Aorta (tissue), 5 donors: ENCODE measurements around the gene GPS1. TPM values are rescaled to one million over a fixed set of nuclear protein-coding genes. Genes with fewer than 3 reads are reported as not detected.

Experiments used
- ATAC-seq: fragments of 200-7000 bp; cut with Tn5 transposase; one replicate; pipeline ENCODE4 v1.9.1; 2022; ENCODE audit warnings: moderate library complexity; ENCODE audit not compliant: low FRiP score
- DNase-seq, 2 donors: peaks; one replicate each; pipeline ENCODE4 v3.0.0-alpha.2; 2020
- H3K27ac ChIP-seq, 2 donors: one replicate each; pipeline ENCODE4 v1.5.1; 2013; ENCODE audit warnings: low read length in 2 of 2, mild to moderate bottlenecking in 2 of 2, moderate library complexity in 2 of 2, control low read depth in 1 of 2, inconsistent platforms in 1 of 2, low read depth in 1 of 2
- H3K27me3 ChIP-seq, 2 donors: one replicate each; pipeline ENCODE4 v1.6.1; 2013; ENCODE audit warnings: control low read depth in 1 of 2, low read length in 1 of 2, mild to moderate bottlenecking in 1 of 2, moderate library complexity in 1 of 2; ENCODE audit not compliant: insufficient read depth in 2 of 2, control insufficient read depth in 1 of 2
- H3K36me3 ChIP-seq, 2 donors: one replicate each; pipeline ENCODE4 v1.6.1; 2013; ENCODE audit warnings: control low read depth in 1 of 2, low read length in 1 of 2, mild to moderate bottlenecking in 1 of 2; ENCODE audit not compliant: insufficient read depth in 2 of 2, control insufficient read depth in 1 of 2
- H3K4me1 ChIP-seq, 2 donors: one replicate each; pipeline ENCODE4 v1.6.1; 2013; ENCODE audit warnings: low read length in 2 of 2, control low read depth in 1 of 2, mild to moderate bottlenecking in 1 of 2, moderate library complexity in 1 of 2; ENCODE audit not compliant: insufficient read depth in 2 of 2, control insufficient read depth in 1 of 2
- H3K4me3 ChIP-seq, 2 donors: one replicate each; pipeline ENCODE4 v1.5.1; 2013; ENCODE audit warnings: low read length in 2 of 2, control low read depth in 1 of 2, mild to moderate bottlenecking in 1 of 2
- H3K9me3 ChIP-seq: one replicate; pipeline ENCODE4 v1.6.1; 2013; ENCODE audit warnings: mild to moderate bottlenecking, low read length; ENCODE audit not compliant: control insufficient read depth
- WGBS, 2 donors: extraction: QIAGEN DNeasy Blood & Tissue Kit; methylation state at CpG; one replicate each; pipeline ENCODE4 v1.1.7; 2013; 5-methylcytosine and 5-hydroxymethylcytosine counted together
- intact Hi-C, 2 donors: fragments of 100-400 bp; cut with DNase I; formaldehyde crosslinking; loops; one replicate each; pipeline versions ENCODE4 v1.14.2 to v1.15.0; 2022
- polyA plus RNA-seq, 2 donors: library from polyadenylated mRNA; stranded (reverse); fragments of 200-250 nt; gene quantifications; one replicate each; pipeline ENCODE4 v1.2.3, GENCODE V29; 2013
- total RNA-seq, 2 donors: library from RNA; stranded (reverse); fragmentation: NEBNext Ultra II Directional; extraction: Animal tissue kit (Norgen Biotek cat#: 25700); gene quantifications; one replicate each; pipeline ENCODE4 v1.2.1, GENCODE V29; 2021
- donor health status: healthy with polysubstance abuse.
- donor health status: Bipolar disorder and iron deficiency.
- donor health status: DM: no; HTN: no; CAD: no.
- donor health status: DM: no; HTN: no; CAD: no.
- donor health status: DM: yes; HTN: yes; CAD: no.

Gene GPS1
- total and polyA plus RNA-seq, 4 donors, result 46.9 to 171 (median 54.1) TPM

DNA sequence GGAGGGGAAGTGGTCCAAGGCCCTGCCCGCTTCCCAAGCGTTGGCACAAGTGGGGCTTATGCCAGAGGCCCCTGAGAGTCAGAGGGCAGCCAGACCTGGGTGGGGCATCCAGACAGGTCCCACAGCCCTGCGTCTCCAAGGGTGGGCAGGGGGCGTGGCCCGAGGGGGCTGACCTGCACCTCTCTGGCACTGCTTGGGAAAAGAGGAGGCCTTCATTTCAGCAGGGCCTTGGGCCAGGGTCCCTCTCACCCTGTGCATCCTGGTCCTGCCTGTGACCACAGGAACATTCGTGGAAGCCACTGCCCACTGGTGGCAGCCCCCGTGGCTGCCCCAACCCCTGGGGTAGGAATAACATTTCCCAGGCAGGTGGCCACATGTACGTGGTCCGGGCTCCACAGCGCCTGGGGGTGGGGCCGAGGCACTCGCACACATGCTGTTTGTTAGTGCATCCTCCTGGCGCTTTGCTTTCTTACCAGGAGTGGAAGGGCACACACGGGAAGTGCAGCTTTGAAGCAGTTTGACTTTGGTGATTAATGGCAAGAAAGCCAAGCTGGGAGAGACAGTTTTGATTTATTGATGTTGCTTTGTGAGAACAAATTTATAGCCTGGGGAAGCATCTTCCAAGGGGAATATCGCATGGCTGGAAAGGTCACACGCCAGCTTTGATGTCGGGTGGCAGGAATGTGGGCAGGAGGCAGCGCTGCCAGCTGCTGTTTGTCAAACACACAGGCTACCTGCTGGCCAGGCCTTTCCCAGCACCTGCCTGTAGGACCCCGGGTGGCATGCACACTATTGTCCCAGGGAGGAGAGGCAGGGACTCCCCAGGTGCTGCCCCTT is 33.3 kb upstream of the GPS1 start:
- intact Hi-C loops, result no loop called here

DNA sequence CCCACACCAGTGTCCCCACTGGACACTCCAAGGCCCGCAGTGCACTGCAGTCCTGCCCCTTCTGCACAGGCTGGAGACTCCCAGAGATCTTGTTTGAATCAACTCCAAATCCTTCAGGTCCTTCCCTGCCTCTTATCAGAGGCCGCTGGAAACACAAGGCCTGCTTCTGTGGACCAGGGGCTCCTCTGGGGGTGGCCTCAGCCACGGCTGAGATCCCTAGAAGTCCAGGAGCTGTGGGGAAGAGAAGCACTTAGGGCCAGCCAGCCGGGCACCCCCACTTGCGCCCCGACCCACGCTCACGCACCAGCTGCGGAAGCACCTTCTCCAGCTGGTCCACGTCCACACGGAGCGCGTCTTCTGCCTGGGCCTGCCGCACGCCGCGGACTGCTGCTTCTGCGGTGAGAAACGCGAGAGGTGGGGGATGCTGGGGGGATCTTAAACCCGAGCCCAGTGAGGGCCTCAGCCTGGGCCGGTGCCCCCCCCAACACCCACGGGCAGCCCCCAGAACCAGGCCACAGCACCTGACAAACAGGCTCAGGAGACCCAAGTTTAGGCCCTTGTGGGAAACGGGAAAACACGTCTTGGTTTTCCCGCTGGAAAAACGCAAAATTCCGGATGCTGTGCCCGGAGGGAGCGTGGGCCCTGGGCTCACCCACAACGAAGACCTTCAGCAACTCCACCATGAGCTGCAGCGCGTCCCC is 32.6 kb upstream of the GPS1 start:
- DNase-seq (no peak), ATAC-seq (no peak)
- no peaks in the 10 kb centered on the region for H3K4me1 ChIP-seq

More for the DNA sequence above, 33.3 kb upstream of the GPS1 start:
- no peaks in the 10 kb centered on the region for H3K9me3 ChIP-seq
- no peaks in the 10 kb centered on the region for H3K4me1 ChIP-seq
- H3K27me3 ChIP-seq, result no peaks in the 10 kb centered on the region
- no peak for DNase-seq
- H3K4me3 ChIP-seq, result no peak overlapping the region
- WGBS, 2 donors, result 74 to 75% methylated on average over 19 of the region's 19 CpGs
- H3K27ac ChIP-seq, result no peak overlapping the region
- H3K36me3 ChIP-seq, result no peaks in the 10 kb centered on the region
- ATAC-seq, result no peak

DNA sequence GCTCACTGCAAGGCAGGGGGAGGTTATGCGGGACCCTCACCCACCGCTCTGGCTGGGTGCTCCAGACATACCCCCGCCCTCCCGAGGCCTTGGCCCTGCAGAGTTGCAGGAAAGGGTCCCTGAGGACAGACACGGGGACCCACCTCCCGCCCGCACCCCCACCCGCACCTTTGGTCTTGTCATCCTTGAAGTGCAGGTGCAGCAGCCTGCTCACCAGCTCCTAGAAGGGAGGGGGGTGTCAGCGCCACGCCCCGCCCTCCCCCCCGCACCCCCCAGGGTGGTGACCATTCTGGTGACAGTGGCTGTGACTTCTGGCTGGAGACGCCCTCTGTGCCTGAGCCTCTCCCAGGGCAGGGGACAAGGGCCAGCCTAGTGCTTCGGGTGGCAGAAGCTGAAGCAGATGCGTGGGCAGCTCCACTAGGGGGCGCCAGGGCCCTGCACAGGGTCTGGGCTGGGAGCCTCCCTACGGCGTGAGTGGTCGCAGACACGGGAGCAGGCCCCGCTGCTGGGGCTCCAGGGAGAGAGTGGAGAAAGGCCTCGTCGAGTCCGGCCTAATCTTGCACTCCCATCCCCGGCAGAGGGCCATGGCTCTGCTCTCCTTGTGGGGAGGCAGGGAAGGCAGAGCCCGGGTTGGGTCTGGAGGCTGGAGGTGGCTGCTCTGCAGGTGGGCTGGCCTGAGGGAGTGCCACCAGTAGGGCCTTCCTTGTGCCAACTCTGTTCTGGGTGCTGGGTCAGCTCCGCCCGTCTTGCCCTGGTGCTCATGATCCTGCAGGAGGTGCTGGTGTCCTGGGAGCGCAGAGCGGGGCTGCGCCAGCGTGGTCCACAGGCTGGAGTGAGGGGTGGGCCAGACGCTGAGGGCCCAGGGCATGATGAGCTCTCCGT is 31.8 kb upstream of the GPS1 start:
- no peak overlapping the region for H3K4me3 ChIP-seq
- H3K36me3 ChIP-seq, result no peaks in the 10 kb centered on the region
- DNase-seq, result peak; percentile 74 to 90
- H3K4me1 ChIP-seq, result no peaks in the 10 kb centered on the region
- no peak overlapping the region for H3K27ac ChIP-seq
- 66 to 73% methylated on average over 28 to 34 of the region's 34 CpGs for WGBS, 2 donors
- H3K27me3 ChIP-seq, result no peaks in the 10 kb centered on the region
- intact Hi-C loops, result loop anchor here in 1 of 2 donors (2.0 kb wide), 1 partner anchor 61 kb away; no protein-coding TSS in a partner anchor
- H3K9me3 ChIP-seq, result no peaks in the 10 kb centered on the region
- ATAC-seq, result no peak

More for the DNA sequence above, 32.6 kb upstream of the GPS1 start:
- H3K9me3 ChIP-seq, result no peaks in the 10 kb centered on the region
- H3K27me3 ChIP-seq, result no peaks in the 10 kb centered on the region
- H3K27ac ChIP-seq, result no peak overlapping the region
- no peak overlapping the region for H3K4me3 ChIP-seq
- intact Hi-C loops, result no loop called here
- 88 to 91% methylated on average over 33 of the region's 33 CpGs for WGBS, 2 donors
- H3K36me3 ChIP-seq, result no peaks in the 10 kb centered on the region

DNA sequence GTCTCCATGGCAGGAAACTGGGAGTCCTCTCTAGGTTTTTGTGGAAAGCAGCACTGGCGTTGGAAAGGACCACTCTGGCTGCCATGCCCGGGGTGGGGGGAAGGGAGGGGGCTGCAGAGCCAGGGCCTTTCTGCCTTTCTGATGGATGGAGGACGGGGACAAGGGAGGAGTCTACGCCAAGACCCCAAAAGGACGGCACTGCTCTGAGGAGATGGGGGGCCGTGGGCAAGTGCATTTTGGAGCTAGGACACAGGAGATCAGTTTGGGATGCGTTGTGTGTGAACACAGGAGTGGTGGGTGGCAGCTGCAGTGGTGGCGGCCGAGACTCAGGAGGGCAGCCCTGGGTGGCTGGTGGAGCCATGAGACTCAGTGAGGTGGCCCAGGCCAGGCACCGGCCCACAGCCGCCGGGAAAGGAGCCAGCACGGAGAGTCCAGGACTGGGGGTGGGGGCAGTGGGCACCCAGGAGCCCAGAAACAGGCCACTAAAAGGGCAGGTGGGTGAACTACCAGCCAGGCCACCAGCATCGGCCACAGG is 31.1 kb upstream of the GPS1 start:
- Histone ChIP-seq H3K9me3 (no peaks in the 10 kb centered on the region), H3K36me3 (no peaks in the 10 kb centered on the region), H3K4me1 (no peaks in the 10 kb centered on the region), H3K27ac (no peak overlapping the region), H3K4me3 (no peak overlapping the region), H3K27me3 (no peaks in the 10 kb centered on the region)
- WGBS, 2 donors, result 61 to 66% methylated on average over 14 of the region's 14 CpGs
- DNase-seq (no peak), ATAC-seq (no peak)
- intact Hi-C loops, result loop anchor here (1.0 to 2.0 kb wide), 2 partner anchors 61 to 62 kb away; no protein-coding TSS in a partner anchor

- DNase-seq, result peak; percentile 85 to 92
- no peaks in the 10 kb centered on the region for H3K9me3 ChIP-seq
- H3K36me3 ChIP-seq, result no peaks in the 10 kb centered on the region
- no peaks in the 10 kb centered on the region for H3K4me1 ChIP-seq
- no peak for ATAC-seq
- H3K27ac ChIP-seq, result no peak overlapping the region
- H3K4me3 ChIP-seq, result no peak overlapping the region
- no peaks in the 10 kb centered on the region for H3K27me3 ChIP-seq
- intact Hi-C loops, result loop anchor here (1.0 to 2.0 kb wide), 2 partner anchors 62 to 63 kb away; no protein-coding TSS in a partner anchor
- WGBS, 2 donors, result 31 to 38% methylated on average over 25 of the region's 25 CpGs
Measured at GRCh38 chr17:82021107-82021899, 30.4 kb upstream of the GPS1 start.

DNA sequence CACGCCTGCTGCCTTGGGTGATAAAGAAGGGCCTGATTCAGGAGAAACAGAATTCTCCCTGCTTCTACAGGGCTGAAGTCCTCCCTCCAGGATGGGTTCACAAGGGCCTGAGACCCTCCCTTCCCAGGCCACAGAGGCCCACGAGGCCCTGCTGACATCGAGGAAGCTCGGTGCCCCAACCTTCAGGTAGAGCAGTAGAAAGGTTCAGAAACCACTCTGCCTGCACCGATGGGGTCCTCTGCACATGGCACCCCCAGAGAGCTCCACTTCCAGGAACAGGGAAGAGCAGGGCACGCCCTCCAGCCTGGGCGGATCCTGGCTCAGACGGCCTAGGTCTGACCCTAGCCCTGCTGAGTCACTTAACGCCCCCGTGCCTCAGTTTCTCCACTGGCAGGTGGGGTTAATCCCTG is 29.8 kb upstream of the GPS1 start:
- H3K27ac ChIP-seq, result no peak overlapping the region
- no peaks in the 10 kb centered on the region for H3K4me1 ChIP-seq
- intact Hi-C loops, result loop anchor here (1.0 to 2.0 kb wide), 2 partner anchors 63 kb away; no protein-coding TSS in a partner anchor
- DNase-seq (no peak), ATAC-seq (no peak)
- peak overlapping the region in 1 of 2 donors; percentile 65 for H3K4me3 ChIP-seq
- H3K9me3 ChIP-seq, result no peaks in the 10 kb centered on the region
- no peaks in the 10 kb centered on the region for H3K36me3 ChIP-seq
- 11 to 12% methylated on average over 9 to 10 of the region's 10 CpGs for WGBS, 2 donors
- no peaks in the 10 kb centered on the region for H3K27me3 ChIP-seq

DNA sequence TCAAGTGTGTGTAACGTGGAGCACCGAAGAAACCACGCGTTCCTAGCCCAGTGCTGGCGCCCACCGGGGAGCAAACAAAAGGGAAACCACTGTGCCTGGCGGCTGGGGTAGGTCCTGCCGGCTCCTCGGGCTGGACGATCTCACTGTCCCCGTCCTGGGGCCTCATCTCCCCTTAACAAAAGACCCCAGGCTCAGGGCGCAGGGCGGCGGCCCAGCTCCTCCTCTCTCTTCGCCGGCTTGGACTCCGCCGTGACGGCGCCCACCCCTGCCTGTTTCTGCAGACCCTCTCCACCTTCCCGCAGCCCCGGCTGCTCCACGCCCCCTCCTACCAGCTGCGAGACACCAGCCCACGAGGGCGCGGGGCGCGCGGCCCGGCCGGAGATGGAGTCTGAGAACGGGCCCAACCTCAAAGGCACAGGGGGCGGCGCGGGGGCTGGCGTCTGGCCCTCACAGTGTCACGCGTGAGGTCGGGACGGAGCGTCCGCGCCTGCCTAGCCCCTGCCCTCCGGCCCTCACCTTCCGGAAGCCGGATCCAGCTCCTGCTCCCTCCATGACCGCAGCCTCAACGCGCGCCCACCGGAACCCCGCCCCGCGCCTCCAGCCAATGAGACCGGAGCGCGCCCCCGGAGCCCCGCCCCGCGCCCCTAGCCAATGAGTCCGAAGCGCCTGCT is 29.3 kb upstream of the GPS1 start, which contains the start of gene CENPX:
Gene CENPX (minus strand): TSS at position 569 of the 671 bp plus-strand sequence. CDS start 17 bp downstream, at position 552.
- Histone ChIP-seq H3K4me1 (no peaks in the 10 kb centered on the region), H3K36me3 (no peaks in the 10 kb centered on the region), H3K9me3 (no peaks in the 10 kb centered on the region), H3K4me3 (peak within 1 kb of the TSS; percentile 39 to 65), H3K27ac (no peak within 1 kb of the TSS), H3K27me3 (no peaks in the 10 kb centered on the region)
- DNase-seq (no peak), ATAC-seq (no peak)
- WGBS, 2 donors, result 1% methylated on average over 40 to 64 of the region's 64 CpGs
- intact Hi-C loops, result no loop called here
